GM23248 (cell line): ENCODE results near the gene CAMK4. TPM values are rescaled to one million over a fixed set of nuclear protein-coding genes. Genes with fewer than 3 reads are reported as not detected.

Experiments
- DNase-seq: peaks from one replicate; pipeline ENCODE4 v3.0.0-alpha.2; 2015
- H2AFZ ChIP-seq: fragments of 200-600 bp; sonication (generic); 2 replicates; pipeline ENCODE4 v1.6.1; 2016; ENCODE audit warnings: antibody characterized with exemption
- H3F3A ChIP-seq: fragments of 200-600 bp; sonication (generic); 2 replicates; pipeline ENCODE4 v1.6.1; 2016; ENCODE audit warnings: mild to moderate bottlenecking, antibody characterized with exemption, mixed run types; ENCODE audit not compliant: insufficient read depth
- H3K27ac ChIP-seq: fragments of 200-600 bp; sonication (generic); 2 replicates; pipeline ENCODE4 v1.5.1; 2016; ENCODE audit warnings: mild to moderate bottlenecking
- H3K27me3 ChIP-seq: fragments of 200-600 bp; sonication (generic); replicated peaks from 2 replicates; pipeline ENCODE4 v1.6.1; 2016; ENCODE audit warnings: mild to moderate bottlenecking; ENCODE audit not compliant: insufficient read depth
- H3K36me3 ChIP-seq: fragments of 200-600 bp; sonication (generic); 2 replicates; pipeline ENCODE4 v1.6.1; 2016; ENCODE audit warnings: low read depth, mild to moderate bottlenecking
- H3K4me1 ChIP-seq: fragments of 200-600 bp; sonication (generic); 2 replicates; pipeline ENCODE4 v1.6.1; 2016; ENCODE audit warnings: mild to moderate bottlenecking; ENCODE audit not compliant: insufficient read depth
- H3K4me2 ChIP-seq: fragments of 200-600 bp; sonication (generic); one replicate; pipeline ENCODE4 v1.6.1; 2016; ENCODE audit warnings: mild to moderate bottlenecking; ENCODE audit not compliant: unreplicated experiment
- H3K4me3 ChIP-seq: fragments of 200-600 bp; sonication (generic); 2 replicates; pipeline ENCODE4 v1.5.1; 2016; ENCODE audit warnings: mild to moderate bottlenecking
- H3K79me2 ChIP-seq: fragments of 200-600 bp; sonication (generic); 2 replicates; pipeline ENCODE4 v1.6.1; 2016; ENCODE audit warnings: mild to moderate bottlenecking; ENCODE audit not compliant: insufficient read depth
- H3K9ac ChIP-seq: fragments of 200-600 bp; sonication (generic); 2 replicates; pipeline ENCODE4 v1.6.1; 2016; ENCODE audit warnings: mild to moderate bottlenecking
- H3K9me2 ChIP-seq: fragments of 200-600 bp; sonication (generic); 2 replicates; pipeline ENCODE4 v1.6.1; 2016; ENCODE audit warnings: mixed run types, mild to moderate bottlenecking, moderate library complexity; ENCODE audit not compliant: insufficient read depth
- H3K9me3 ChIP-seq: fragments of 200-600 bp; sonication (generic); one replicate; pipeline ENCODE4 v1.6.1; 2017; ENCODE audit warnings: low read depth
- H4K20me1 ChIP-seq: fragments of 200-600 bp; sonication (generic); 2 replicates; pipeline ENCODE4 v1.6.0; 2016; ENCODE audit not compliant: insufficient read depth
- EZH2 ChIP-seq: fragments of 200-600 bp; sonication (generic); IDR thresholded peaks from 2 replicates; pipeline ENCODE4 v1.6.1; 2018; ENCODE audit warnings: antibody characterized with exemption, mild to moderate bottlenecking; ENCODE audit not compliant: insufficient read depth, poor library complexity, severe bottlenecking
- EZH2phosphoT487 ChIP-seq: fragments of 200-600 bp; sonication (generic); IDR thresholded peaks from 2 replicates; pipeline ENCODE4 v1.6.1; 2018; ENCODE audit warnings: antibody characterized with exemption, moderate library complexity, mild to moderate bottlenecking, low read depth; ENCODE audit not compliant: insufficient read depth
- WGBS, 2 experiments: methylation state at CpG; one replicate each; pipeline ENCODE4 v1.1.6; 2015 to 2017; ENCODE audit warnings: low lambda C conversion rate in 2 of 2, low coverage in 1 of 2; ENCODE audit errors: missing lambda C conversion rate in 2 of 2; 5-methylcytosine and 5-hydroxymethylcytosine counted together
- in situ Hi-C: fragments of 300-500 bp; cut with MboI; formaldehyde crosslinking; loops from 2 replicates; pipeline ENCODE4 v1.15.0; 2020
- polyA plus RNA-seq: library from polyadenylated mRNA; unstranded; fragments of >200 nt; fragmentation: Nextera tagmentation; extraction: Ambion mirVana; gene quantifications from 2 replicates; pipeline ENCODE4 v1.2.1, GENCODE V29; 2016
- total RNA-seq: library from RNA; depleted of rRNA; stranded (reverse); fragments of >200 nt; shearing (Covaris generic); gene quantifications from 2 replicates; pipeline ENCODE4 v1.2.3, GENCODE V29; 2014; rRNA removed

CAMK4 gene
- total and polyA plus RNA-seq, 2 experiments from 2014 or later, result 3.2 to 3.6 TPM

DNA sequence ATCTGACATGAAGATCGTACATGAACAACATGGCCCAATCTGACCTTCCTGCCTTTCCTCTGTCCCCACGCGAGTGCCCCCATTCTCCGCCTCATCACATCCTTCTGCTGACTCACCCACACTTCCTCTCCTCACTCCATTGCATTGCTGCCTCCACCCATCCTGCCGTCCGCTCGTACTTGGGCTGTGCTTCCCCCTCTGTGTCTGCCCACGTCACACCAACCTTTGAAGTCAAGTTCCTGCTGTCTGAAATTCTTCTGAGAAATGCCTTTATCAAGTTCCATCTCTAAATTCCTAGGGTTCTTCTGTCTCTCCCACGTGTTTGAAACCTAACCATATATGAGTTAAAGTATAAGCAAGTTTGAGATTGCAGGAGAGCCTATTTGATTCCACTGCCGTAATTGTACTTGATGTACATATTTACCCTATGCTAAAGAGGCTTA is 306.1 kb downstream of the CAMK4 start:
- TF ChIP-seq EZH2 (no peak), EZH2phosphoT487 (no peak)
- Histone ChIP-seq H3K27me3 (no peaks in the 10 kb centered on the region), H3K9me3 (no peaks in the 10 kb centered on the region), H3K27ac (peak overlapping the region; percentile 42), H3K36me3 (no peaks in the 10 kb centered on the region), H3K4me3 (no peak overlapping the region), H2AFZ (peak overlapping the region; percentile 81), H3K9ac (no peak overlapping the region), H3K79me2 (no peaks in the 10 kb centered on the region), H4K20me1 (no peaks in the 10 kb centered on the region), H3K4me2 (peak overlapping the region; percentile 1), H3F3A (peaks cover 16% of the 10 kb centered on the region), H3K9me2 (no peaks in the 10 kb centered on the region), H3K4me1 (peaks cover 21% of the 10 kb centered on the region)
- WGBS, 2 experiments, result 53 to 54% methylated on average over 10 of the region's 10 CpGs
- DNase-seq, result peak; percentile 54
- in situ Hi-C loops, result no loop called here

- in situ Hi-C loops, result no loop called here
- no peak overlapping the region for H3K9ac ChIP-seq
These were observed 308.9 kb downstream of the CAMK4 start for GRCh38 chr5:111532886-111533582.

GRCh38 chr5:111535879-111536549 is 311.8 kb downstream of the CAMK4 start:
- DNase-seq, result no peak
- no peak overlapping the region for H3K4me3 ChIP-seq
- H3K79me2 ChIP-seq, result no peaks in the 10 kb centered on the region
- no peaks in the 10 kb centered on the region for H3K9me3 ChIP-seq
- in situ Hi-C loops, result no loop called here
- H3K4me2 ChIP-seq, result no peak overlapping the region
- no peak overlapping the region for H3K9ac ChIP-seq
- H3K4me1 ChIP-seq, result peaks cover 19% of the 10 kb centered on the region
- H4K20me1 ChIP-seq, result no peaks in the 10 kb centered on the region
- H2AFZ ChIP-seq, result no peak overlapping the region
- H3K27me3 ChIP-seq, result no peaks in the 10 kb centered on the region
- 82 to 92% methylated on average over 1 of the region's 1 CpG for WGBS, 2 experiments
- peaks cover 9% of the 10 kb centered on the region; the same call in 1 of the 2 replicates for H3F3A ChIP-seq
- no peaks in the 10 kb centered on the region for H3K9me2 ChIP-seq
- H3K27ac ChIP-seq, result no peak overlapping the region
- TF ChIP-seq EZH2phosphoT487 (no peak), EZH2 (no peak)
- H3K36me3 ChIP-seq, result no peaks in the 10 kb centered on the region

More at GRCh38 chr5:111532886-111533582, 308.9 kb downstream of the CAMK4 start:
- Histone ChIP-seq H3K4me2 (no peak overlapping the region), H3K79me2 (no peaks in the 10 kb centered on the region), H3K27me3 (no peaks in the 10 kb centered on the region), H4K20me1 (no peaks in the 10 kb centered on the region), H3K9me3 (no peaks in the 10 kb centered on the region), H2AFZ (peak overlapping the region; percentile 61), H3K9me2 (no peaks in the 10 kb centered on the region), H3K36me3 (no peaks in the 10 kb centered on the region), H3K4me1 (peaks cover 28% of the 10 kb centered on the region), H3K27ac (no peak overlapping the region), H3F3A (peaks cover 16% of the 10 kb centered on the region), H3K4me3 (0 out of 2 replicates have a peak overlapping the region, but pooled peaks have one; percentile 7)
- TF ChIP-seq EZH2phosphoT487, result no peak
- TF ChIP-seq EZH2, result no peak
- peak; percentile 24 for DNase-seq
- 25 to 27% methylated on average over 5 of the region's 5 CpGs for WGBS, 2 experiments

DNA sequence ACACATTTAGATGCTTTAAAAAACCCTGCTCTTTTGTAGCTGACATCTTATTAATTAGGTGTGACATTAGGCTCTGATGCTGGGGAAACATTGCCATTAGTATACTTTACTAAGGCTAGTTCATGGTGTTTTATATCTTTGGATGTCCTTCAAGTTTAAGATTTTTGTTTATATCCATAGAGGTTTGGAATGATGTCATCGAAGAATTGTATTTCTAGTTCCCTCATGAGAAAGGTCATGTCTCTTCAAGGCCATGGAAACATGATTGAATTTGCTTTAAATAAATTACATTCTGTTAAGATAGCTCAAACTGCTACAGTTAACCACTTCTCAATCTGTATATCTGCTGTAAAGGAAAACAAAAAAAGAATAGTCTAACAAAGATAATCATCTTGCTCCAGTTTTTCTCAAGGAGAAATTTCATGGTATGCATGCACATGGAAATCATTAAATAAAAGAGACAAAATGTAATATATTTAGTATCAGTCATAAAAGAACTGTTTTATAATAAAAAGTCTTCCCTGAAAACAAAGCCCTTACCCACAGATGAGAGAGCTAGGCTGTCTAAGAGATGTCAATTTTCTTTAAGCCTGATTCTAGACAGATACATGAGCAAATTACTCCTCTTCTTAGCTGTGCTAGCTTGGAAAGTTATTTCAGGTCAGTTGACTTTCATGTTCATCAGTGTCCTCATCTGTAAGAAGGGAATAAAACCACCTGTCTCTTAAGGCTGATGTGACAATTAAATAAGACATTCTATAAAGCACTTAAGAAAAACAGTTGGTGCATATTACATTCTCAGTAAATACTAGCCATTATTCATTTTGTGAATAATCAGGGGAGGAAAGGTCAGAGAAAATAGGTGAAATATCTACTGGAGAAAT is 313.2 kb downstream of the CAMK4 start:
- peaks cover 19% of the 10 kb centered on the region for H3K4me1 ChIP-seq
- H3K27ac ChIP-seq, result no peak overlapping the region

More for the DNA sequence above, 313.2 kb downstream of the CAMK4 start:
- 26 to 31% methylated on average over 1 of the region's 1 CpG for WGBS, 2 experiments
- no peak for DNase-seq
- Histone ChIP-seq H3K4me2 (no peak overlapping the region), H3F3A (peaks cover 9% of the 10 kb centered on the region; the same call in 1 of the 2 replicates), H3K9me3 (no peaks in the 10 kb centered on the region), H3K27me3 (no peaks in the 10 kb centered on the region), H4K20me1 (no peaks in the 10 kb centered on the region), H2AFZ (no peak overlapping the region), H3K9ac (no peak overlapping the region), H3K9me2 (no peaks in the 10 kb centered on the region), H3K36me3 (no peaks in the 10 kb centered on the region), H3K4me3 (no peak overlapping the region), H3K79me2 (no peaks in the 10 kb centered on the region)
- no peak for TF ChIP-seq EZH2phosphoT487
- no peak for TF ChIP-seq EZH2
- in situ Hi-C loops, result no loop called here

Other genes with a start within 250 kb of the CAMK4 start
- not detected in 2 replicates for gene TSLP, start 152.7 kb upstream of the CAMK4 start, total RNA-seq
- 0.15 TPM in 1 of 2 replicates, not detected in the other for gene TSLP, start 152.7 kb upstream of the CAMK4 start, polyA plus RNA-seq
- gene WDR36, start 132.0 kb upstream of the CAMK4 start, total RNA-seq, result 24.3 and 27.7 TPM in 2 replicates
- gene WDR36, start 132.0 kb upstream of the CAMK4 start, polyA plus RNA-seq, result 17.1 and 17.4 TPM in 2 replicates